Ishikawa (cell line): ENCODE measurements around the gene KLF13.

Source experiments
- CREB1 ChIP-seq: IDR thresholded peaks from 2 replicates; pipeline ENCODE4 v1.6.1; 2012; ENCODE audit warnings: low read depth
- EP300 ChIP-seq: IDR thresholded peaks from 2 replicates; pipeline ENCODE4 v1.6.1; 2012; ENCODE audit warnings: borderline replicate concordance
- FOXM1 ChIP-seq: IDR thresholded peaks from 2 replicates; pipeline ENCODE4 v1.6.1; 2012; ENCODE audit warnings: low read depth, borderline replicate concordance
- RAD21 ChIP-seq: IDR thresholded peaks from 2 replicates; pipeline ENCODE4 v1.6.1; 2012; ENCODE audit warnings: low read depth
- TAF1 ChIP-seq: IDR thresholded peaks from 2 replicates; pipeline ENCODE4 v1.6.1; 2012; ENCODE audit warnings: low read depth, mild to moderate bottlenecking
- TEAD4 ChIP-seq: IDR thresholded peaks from 2 replicates; pipeline ENCODE4 v1.6.1; 2012
- YY1 ChIP-seq: IDR thresholded peaks from 2 replicates; pipeline ENCODE4 v1.6.1; 2012; ENCODE audit warnings: low read depth
- TF ChIP-seq, protein P1 (sequence below): IDR thresholded peaks from 2 replicates; pipeline ENCODE4 v1.6.1; 2012
- TF ChIP-seq, protein P2 (sequence below): IDR thresholded peaks from 2 replicates; pipeline ENCODE4 v1.6.1; 2012; ENCODE audit warnings: low read depth, mild to moderate bottlenecking

DNA sequence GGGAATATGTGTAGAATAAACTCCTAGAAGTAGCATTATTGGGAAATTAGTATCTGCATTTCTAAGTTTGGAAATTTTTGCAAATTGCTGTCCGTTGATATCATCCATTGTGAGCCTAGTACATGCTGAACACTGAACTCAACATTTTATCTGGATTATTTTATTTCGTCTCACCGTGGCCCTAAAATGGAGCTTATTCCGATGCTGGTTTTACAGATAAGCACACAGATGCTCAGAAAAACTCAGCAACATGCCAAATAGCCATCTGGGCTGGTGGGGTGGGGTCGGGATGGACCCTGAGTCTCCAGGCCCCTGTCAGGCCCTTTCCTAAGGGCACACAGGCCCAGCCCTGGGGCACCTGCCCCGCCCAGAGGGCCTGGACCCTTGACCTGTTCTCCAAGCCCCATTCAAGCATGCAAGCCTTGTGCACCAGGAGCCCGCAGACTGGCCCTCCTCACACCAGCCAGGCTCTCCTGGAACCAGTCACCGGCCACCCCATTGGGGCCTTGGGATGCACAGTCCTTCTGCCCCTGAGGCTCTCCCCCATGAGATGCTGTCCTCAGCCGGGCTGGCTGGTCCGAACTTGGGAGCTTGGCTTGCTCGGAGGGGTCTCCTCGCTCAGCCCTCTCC is 20.7 kb upstream of the KLF13 start:
- TF ChIP-seq EP300 (no peak), FOXM1 (no peak), TAF1 (no peak), RAD21 (no peak), TEAD4 (no peak), YY1 (no peak), CREB1 (no peak)
- TF ChIP-seq, protein P1, sequence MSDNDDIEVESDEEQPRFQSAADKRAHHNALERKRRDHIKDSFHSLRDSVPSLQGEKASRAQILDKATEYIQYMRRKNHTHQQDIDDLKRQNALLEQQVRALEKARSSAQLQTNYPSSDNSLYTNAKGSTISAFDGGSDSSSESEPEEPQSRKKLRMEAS: no peak
- TF ChIP-seq, protein P2, sequence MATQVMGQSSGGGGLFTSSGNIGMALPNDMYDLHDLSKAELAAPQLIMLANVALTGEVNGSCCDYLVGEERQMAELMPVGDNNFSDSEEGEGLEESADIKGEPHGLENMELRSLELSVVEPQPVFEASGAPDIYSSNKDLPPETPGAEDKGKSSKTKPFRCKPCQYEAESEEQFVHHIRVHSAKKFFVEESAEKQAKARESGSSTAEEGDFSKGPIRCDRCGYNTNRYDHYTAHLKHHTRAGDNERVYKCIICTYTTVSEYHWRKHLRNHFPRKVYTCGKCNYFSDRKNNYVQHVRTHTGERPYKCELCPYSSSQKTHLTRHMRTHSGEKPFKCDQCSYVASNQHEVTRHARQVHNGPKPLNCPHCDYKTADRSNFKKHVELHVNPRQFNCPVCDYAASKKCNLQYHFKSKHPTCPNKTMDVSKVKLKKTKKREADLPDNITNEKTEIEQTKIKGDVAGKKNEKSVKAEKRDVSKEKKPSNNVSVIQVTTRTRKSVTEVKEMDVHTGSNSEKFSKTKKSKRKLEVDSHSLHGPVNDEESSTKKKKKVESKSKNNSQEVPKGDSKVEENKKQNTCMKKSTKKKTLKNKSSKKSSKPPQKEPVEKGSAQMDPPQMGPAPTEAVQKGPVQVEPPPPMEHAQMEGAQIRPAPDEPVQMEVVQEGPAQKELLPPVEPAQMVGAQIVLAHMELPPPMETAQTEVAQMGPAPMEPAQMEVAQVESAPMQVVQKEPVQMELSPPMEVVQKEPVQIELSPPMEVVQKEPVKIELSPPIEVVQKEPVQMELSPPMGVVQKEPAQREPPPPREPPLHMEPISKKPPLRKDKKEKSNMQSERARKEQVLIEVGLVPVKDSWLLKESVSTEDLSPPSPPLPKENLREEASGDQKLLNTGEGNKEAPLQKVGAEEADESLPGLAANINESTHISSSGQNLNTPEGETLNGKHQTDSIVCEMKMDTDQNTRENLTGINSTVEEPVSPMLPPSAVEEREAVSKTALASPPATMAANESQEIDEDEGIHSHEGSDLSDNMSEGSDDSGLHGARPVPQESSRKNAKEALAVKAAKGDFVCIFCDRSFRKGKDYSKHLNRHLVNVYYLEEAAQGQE: no peak
